Measurements from ENCODE around the gene CD81.

Gene CD81

GRCh38 chr11:2342557-2342956 lies 34.6 kb upstream of the CD81 start:
- no peak for DNase-seq (ENCODE audit: low read depth)
- no peak overlapping the region for H3K4me3 ChIP-seq (ENCODE audit: low read depth, low read length)
- no peak for TF ChIP-seq CTCF (conservative IDR thresholded peaks at IDR 0.05; ENCODE audit: low read depth, low read length)

- TF ChIP-seq CTCF (conservative IDR thresholded peaks at IDR 0.05; ENCODE audit: low read depth, low read length) = no peak
- DNase-seq (ENCODE audit: low read depth) = no peak
- H3K4me3 ChIP-seq (ENCODE audit: low read depth, low read length) = no peak overlapping the region
Observed at GRCh38 chr11:2342981-2343380, 34.1 kb upstream of the CD81 start.

- H3K4me3 ChIP-seq (ENCODE audit: low read depth, low read length) = no peak overlapping the region
- no peak for DNase-seq (ENCODE audit: low read depth)
- TF ChIP-seq CTCF (conservative IDR thresholded peaks at IDR 0.05; ENCODE audit: low read depth, low read length) = no peak
Observed at GRCh38 chr11:2343502-2343901, 33.6 kb upstream of the CD81 start.

GRCh38 chr11:2345050-2345449 lies 32.1 kb upstream of the CD81 start:
- H3K4me3 ChIP-seq (ENCODE audit: low read depth, low read length) = no peak overlapping the region
- DNase-seq (ENCODE audit: low read depth) = no peak
- TF ChIP-seq CTCF (conservative IDR thresholded peaks at IDR 0.05; ENCODE audit: low read depth, low read length) = no peak

GRCh38 chr11:2346014-2346413 lies 31.1 kb upstream of the CD81 start:
- no peak overlapping the region for H3K4me3 ChIP-seq (ENCODE audit: low read depth, low read length)
- DNase-seq (ENCODE audit: low read depth) = no peak
- TF ChIP-seq CTCF (conservative IDR thresholded peaks at IDR 0.05; ENCODE audit: low read depth, low read length) = no peak

GRCh38 chr11:2346586-2347307 lies 30.4 kb upstream of the CD81 start:
- TF ChIP-seq CTCF (conservative IDR thresholded peaks at IDR 0.05; ENCODE audit: low read depth, low read length) = no peak
- no peak overlapping the region for H3K4me3 ChIP-seq (ENCODE audit: low read depth, low read length)
- DNase-seq (ENCODE audit: low read depth) = no peak

- no peak overlapping the region for H3K4me3 ChIP-seq (ENCODE audit: low read depth, low read length)
- DNase-seq (ENCODE audit: low read depth) = no peak
- no peak for TF ChIP-seq CTCF (conservative IDR thresholded peaks at IDR 0.05; ENCODE audit: low read depth, low read length)
Observed at GRCh38 chr11:2347308-2347830, 29.7 kb upstream of the CD81 start.

All from choroid plexus epithelial cell (primary cell).